OCI-M2 (cell line): ENCODE results near the gene MRPL14.

Experiments used
- DNase-seq: peaks from one replicate; lab custom pipeline; 2025; ENCODE audit not compliant: unreplicated experiment; lab: John Stamatoyannopoulos, UW

MRPL14 gene

DNA sequence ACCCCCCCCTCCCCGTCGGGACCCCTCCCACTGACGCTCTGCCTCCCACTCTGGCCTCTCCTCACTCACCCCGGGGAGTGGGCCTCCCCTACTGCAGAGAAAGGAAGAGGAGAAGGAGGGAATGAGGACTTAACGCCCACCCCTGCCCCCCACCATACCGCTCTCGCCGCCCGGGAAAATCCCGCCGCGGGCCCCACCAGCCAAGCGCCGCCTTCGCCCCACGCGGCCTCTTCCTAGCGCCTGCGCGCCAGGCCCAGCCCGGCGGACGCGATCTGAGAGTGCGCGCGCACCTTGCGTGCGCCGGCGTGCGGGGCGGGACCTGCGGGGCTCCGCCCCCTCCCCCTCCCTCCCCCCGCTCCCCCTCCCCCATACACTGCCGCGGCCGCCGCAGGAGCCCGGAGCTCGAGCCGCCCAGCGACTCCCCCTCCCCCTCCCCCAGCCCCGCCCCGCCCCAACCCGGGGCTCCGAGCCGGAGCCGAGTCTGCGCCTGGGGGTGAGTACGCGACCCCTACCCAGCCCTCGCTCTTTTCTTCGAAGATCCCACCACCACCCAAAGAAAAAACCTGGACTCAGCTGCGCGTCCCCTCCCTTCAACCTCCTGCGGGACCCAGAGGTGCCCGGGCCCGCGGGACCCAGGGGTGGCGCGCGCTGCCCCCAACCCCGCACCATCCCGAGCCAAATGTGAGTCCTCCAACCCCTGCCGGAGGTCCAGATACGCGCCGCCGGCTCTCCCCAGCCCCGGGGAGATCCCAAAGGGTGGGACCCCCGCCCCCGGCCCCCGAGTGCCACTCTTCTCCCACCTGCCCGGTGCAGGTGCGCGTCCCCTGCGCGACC is at the start of gene MRPL14, which contains the start of gene TMEM63B:
Gene MRPL14 (minus strand): TSS at position 267 of the 834 bp plus-strand sequence. CDS start 10,841 bp downstream, outside the sequence.
Gene TMEM63B (plus strand): TSS at position 369 of the 834 bp plus-strand sequence. CDS start 7,031 bp downstream, outside the sequence.
- DNase-seq: no peak

GRCh38 chr6:44176130-44176761 is 49.0 kb upstream of the MRPL14 start:
- DNase-seq: no peak

DNA sequence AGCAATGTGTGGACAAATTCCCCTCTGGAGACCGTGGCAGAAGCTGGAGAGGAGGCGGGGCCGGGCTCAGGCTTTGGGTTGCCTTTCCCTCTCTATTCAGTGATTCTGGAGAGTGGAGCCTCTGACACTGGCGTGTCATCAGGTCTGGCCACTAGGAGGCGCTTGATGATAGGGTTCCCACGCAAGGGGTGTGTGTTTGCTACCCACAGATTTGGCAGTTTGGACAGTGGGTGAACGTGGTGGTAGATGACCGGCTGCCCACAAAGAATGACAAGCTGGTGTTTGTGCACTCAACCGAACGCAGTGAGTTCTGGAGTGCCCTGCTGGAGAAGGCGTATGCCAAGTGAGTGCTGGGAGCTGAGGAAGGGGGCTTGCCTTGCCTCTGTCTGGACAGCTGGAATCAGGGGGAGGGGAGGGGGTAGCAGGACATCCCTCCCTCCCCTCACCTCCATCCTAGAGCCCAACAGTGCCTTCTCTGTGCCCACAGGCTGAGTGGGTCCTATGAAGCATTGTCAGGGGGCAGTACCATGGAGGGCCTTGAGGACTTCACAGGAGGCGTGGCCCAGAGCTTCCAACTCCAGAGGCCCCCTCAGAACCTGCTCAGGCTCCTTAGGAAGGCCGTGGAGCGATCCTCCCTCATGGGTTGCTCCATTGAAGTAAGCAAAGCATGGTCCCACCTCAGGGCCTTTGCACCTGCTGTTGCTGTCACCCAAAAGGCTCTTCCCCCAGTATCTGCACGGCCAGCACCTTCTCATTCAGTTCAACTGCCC is 45.7 kb upstream of the MRPL14 start:
- peak; percentile 59 for DNase-seq

- no peak for DNase-seq
Measured at GRCh38 chr6:44171899-44172546, 44.8 kb upstream of the MRPL14 start.

DNA sequence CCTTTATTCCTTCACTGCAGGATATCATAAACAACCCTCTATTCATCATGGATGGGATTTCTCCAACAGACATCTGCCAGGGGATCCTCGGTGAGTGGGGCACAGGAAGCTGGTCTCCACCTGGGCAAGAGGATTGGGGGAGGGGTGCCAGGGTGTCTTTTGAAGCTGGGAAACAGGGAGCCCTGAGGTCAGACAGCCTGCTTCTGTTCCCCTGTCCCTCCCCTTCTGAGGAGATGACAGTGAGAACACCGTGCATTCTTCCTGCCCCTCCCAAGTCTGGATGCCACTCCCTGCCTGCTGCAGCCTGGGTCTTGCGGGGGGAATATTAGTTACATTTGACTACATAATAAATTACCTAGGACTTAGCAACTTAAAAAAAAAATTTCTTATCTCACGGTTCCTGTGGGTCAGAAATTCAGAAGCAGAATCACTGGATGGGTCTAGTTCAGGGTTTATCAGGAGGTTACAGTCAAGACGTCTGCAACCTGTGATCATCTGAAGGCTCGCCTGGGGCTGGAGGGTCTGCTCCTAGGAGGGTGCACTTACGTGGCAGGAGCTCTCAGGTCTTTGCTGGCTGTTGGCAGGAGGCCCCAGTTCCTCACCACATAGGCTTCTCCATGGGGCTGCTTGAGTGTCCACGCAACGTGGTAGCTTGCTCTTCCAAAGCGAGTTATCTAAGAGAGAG is 42.8 kb upstream of the MRPL14 start:
- DNase-seq: no peak

GRCh38 chr6:44169154-44169553 is 41.9 kb upstream of the MRPL14 start:
- no peak for DNase-seq

- no peak for DNase-seq
Measured at GRCh38 chr6:44167567-44167966, 40.3 kb upstream of the MRPL14 start.

- DNase-seq: no peak
Measured at GRCh38 chr6:44166591-44167184, 39.4 kb upstream of the MRPL14 start.

DNA sequence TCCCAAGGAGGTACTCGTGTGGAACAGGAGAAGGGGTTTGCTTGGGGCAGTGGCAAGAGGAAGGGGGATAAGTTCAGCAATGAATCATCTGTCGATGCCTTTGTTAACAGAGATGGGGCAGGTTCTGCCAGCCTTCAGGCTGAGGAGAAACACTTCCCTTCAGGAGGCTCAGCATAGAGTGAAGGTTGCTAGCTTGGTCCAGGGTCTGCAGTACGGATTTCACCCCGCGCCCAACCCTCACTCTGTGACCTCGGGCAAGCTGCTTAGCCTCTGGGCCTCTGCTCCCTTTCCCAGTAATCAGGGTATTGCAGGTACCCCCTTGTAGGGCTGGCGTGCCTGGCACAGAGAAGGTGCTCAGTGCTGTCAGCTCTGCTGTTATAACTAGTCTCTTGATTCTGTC is 38.9 kb upstream of the MRPL14 start:
- DNase-seq: no peak

DNA sequence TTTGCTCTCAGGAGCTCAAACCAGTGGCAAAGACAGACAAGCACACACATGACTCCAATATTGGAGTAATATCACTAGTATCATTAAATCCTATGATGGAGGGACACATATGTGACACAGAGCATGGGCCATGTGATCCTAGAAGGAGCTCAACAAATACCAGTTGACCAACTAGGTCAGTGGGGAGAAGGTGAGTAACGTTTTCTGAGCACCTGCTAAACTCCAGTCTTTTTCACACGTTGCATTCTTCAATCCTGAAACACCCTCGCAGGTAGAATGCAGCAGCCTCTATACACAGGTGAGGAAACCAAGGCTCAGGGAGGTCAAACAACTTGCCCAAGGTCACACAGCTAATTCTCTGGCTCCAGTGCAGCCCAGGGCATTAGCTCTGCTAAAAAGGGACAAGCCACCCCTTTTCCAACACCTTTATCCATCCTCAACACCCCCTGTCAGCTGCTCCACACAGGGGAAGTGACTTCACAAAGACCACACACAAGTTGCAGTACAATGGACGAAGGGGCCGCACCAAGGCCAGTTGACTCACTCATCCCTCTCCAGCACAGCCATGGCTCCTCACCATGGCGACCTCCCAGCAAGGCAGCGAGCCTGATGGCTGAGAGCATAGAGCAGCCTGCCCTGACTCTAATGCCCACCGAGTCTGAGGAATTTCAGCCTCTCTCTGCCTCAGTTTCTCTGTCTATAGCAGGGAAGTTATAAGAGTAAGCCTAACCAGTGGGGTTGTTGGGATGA is 35.8 kb upstream of the MRPL14 start:
- no peak for DNase-seq

DNA sequence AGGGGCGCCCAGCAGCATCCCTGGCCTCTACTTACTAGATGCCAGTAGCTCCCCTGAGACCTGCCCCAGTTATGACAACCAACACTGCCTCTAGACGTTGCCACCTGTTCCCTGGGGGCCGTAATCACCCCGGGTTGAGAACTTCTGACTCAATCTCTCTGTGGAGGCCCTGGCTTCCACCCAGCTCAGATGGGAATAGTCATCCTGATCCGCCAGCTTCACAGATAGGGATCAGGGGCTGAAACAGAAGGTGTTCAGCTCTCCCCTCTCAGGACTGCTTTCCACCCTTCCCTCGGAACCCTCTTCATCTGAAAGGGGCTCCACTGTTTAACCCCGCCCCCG is 34.7 kb upstream of the MRPL14 start:
- DNase-seq: no peak

GRCh38 chr6:44158770-44159228 is 31.5 kb upstream of the MRPL14 start, which contains the start of gene CAPN11:
TSS of gene CAPN11 (plus strand) at chr6:44158820. CDS start at chr6:44158849, 29 bp downstream.
- DNase-seq: no peak

GRCh38 chr6:44157152-44157521 is 29.9 kb upstream of the MRPL14 start:
- no peak for DNase-seq

- no peak for DNase-seq
Measured at GRCh38 chr6:44156494-44157151, 29.4 kb upstream of the MRPL14 start.

GRCh38 chr6:44154067-44154466 is 26.8 kb upstream of the MRPL14 start:
- DNase-seq: no peak

DNA sequence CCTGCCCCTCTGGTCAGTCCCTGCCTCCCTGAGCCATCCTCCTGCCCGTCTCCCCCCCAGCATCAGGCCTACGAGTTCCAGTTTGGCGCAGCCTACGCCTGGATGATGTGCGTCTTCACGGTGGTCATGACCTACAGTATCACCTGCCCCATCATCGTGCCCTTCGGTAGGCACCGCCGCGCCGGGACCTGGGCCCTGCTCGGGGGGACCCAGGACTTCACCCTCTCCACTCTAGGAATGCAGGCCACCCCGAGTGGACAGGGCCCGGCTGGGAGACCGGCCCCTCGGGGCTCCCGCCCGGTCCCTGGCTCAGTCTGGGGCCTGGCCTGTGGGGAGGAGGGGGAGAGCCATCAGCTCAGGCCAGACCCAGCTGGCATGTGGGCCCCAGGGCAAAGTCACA is 25.3 kb upstream of the MRPL14 start:
- DNase-seq: no peak

- no peak for DNase-seq
Measured at GRCh38 chr6:44152109-44152461, 24.8 kb upstream of the MRPL14 start.

- DNase-seq: no peak
Measured at GRCh38 chr6:44151348-44152108, 24.3 kb upstream of the MRPL14 start.
